HUDEP-2 (cell line): ENCODE measurements around the gene SNX21.
"Not testable (repeated sequence)": the region's sequence is repeated elsewhere in the genome, so short reads cannot be mapped to it uniquely, and the experiment has no call there.

Experiments used
- DNase-seq, 76 experiments: peaks; one replicate each; lab custom pipeline; 2025; ENCODE audit not compliant: unreplicated experiment in 76 of 76; lab: John Stamatoyannopoulos, UW

The SNX21 gene

GRCh38 chr20:45822857-45823256 is 10.7 kb upstream of the SNX21 start:
- DNase-seq, result peak in 1 of 76 experiments; percentile 16

DNA sequence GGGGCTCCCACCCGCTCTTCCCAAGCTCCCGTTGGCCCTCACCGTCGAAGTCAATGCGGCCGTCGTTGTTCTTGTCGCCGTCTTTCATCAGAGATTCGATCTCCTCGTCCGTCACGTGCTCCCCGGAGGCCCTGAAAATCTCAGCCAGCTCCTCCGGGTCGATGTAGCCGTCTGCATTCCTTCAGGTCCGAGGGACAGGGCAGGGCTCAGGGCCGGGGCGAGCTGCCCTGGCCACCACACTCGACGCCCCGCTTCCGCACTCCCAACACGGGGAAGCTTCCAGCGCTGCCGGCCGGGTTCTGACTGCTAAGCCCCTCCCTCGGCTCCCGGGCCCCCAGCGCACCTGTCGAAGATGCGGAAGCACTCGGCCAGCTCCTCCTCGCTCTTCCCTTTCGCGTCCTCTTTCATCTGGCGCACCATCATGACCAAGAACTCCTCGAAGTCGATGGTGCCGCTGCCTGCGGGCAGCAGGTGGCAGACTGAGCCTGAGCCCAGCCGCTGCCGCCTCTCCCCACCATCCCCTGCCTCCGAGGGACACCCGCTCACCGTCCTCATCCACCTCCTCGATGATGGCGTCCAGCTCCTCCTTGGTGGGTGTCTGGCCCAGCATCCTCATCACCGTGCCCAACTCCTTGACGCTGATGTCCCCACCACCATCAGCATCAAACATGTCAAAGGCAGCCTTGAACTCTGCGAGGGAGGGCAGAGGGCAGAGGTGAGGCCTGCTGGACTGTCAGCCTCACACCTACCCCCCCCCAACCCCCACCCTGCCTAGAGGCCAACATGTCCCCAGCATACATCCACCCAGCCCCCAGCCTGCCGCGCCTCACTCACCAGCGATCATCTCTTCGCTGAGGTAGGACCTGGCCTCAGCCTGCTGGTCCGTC is 9.4 kb upstream of the SNX21 start:
- DNase-seq, result peak in 51 of 76 experiments; percentile 6 to 64 (median 36)

- DNase-seq, result peak in 8 of 76 experiments; percentile 7 to 29 (median 15)
These were observed 7.1 kb upstream of the SNX21 start for GRCh38 chr20:45826381-45827019.

- no peak for DNase-seq
These were observed 6.5 kb upstream of the SNX21 start, which contains the start of gene TNNC2 for GRCh38 chr20:45827030-45827652. Gene TNNC2 (minus strand): TSS chr20:45827312. CDS start chr20:45827248, 64 bp downstream.

DNA sequence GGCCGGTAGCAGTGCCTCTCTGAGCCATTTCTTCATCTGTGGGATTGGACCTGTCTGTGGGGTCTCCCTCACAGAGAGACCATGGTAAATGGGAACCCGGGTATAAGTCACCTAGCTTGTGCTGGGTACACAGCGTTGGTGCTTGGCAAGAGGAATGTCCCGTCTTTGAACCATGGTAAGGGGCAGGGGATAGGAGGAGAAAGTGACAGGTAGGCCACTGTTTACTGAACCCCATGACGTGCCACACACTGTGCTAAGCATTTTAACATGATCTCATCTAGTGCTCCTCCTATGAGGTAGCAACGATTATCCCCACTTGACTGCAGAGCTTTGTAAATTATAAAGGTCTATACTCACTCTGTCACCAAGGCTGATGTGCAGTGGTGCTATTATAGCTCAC is 5.9 kb upstream of the SNX21 start:
- DNase-seq, result no peak

GRCh38 chr20:45828589-45828988 is 5.0 kb upstream of the SNX21 start:
- DNase-seq, result no peak

GRCh38 chr20:45829673-45830106 is 3.9 kb upstream of the SNX21 start:
- not testable (repeated sequence) for DNase-seq

- no peak for DNase-seq
These were observed 980 bp upstream of the SNX21 start for GRCh38 chr20:45832619-45833018.

GRCh38 chr20:45833883-45834796 is 541 bp downstream of the SNX21 start:
- DNase-seq, result no peak

DNA sequence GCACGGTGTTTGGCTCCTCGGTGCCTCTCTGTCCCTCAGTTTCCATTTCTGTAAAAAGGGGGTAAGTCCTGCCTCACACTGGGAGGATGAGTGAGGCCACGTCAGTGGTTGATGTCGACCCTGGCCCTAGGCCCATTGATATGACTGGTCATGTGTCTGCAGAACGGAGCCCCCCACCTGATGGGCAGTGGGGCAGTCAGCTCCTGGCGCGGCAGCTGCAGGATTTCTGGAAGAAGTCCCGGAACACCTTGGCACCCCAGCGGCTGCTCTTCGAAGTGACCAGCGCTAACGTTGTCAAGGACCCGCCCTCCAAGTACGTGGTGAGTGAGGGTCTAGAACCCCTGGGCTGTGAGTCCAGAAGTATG is 1.2 kb downstream of the SNX21 start:
- DNase-seq, result no peak

GRCh38 chr20:45835329-45835765 is 1.7 kb downstream of the SNX21 start:
- DNase-seq, result peak in 1 of 76 experiments; percentile 15

GRCh38 chr20:45835825-45836224 is 2.2 kb downstream of the SNX21 start:
- DNase-seq, result peak in 70 of 76 experiments; percentile 8 to 81 (median 48)

GRCh38 chr20:45836841-45837240 is 3.2 kb downstream of the SNX21 start:
- peak in 52 of 76 experiments; percentile 10 to 79 (median 42) for DNase-seq

DNA sequence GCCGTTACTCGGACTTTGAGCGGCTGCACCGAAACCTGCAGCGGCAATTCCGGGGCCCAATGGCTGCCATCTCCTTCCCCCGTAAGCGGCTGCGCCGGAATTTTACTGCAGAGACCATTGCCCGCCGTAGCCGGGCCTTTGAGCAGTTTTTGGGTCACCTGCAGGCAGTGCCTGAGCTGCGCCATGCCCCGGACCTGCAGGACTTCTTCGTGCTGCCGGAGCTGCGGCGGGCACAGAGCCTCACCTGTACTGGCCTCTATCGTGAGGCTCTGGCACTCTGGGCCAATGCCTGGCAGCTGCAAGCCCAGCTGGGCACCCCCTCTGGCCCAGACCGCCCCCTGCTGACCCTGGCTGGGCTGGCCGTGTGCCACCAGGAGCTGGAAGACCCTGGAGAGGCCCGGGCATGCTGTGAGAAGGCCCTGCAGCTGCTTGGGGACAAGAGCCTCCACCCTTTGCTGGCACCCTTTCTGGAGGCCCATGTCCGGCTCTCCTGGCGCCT is 7.2 kb downstream of the SNX21 start:
- DNase-seq, result no peak

- DNase-seq, result no peak
These were observed 8.0 kb downstream of the SNX21 start for GRCh38 chr20:45841407-45842129.

- no peak for DNase-seq
These were observed 8.7 kb downstream of the SNX21 start for GRCh38 chr20:45842169-45842812.

DNA sequence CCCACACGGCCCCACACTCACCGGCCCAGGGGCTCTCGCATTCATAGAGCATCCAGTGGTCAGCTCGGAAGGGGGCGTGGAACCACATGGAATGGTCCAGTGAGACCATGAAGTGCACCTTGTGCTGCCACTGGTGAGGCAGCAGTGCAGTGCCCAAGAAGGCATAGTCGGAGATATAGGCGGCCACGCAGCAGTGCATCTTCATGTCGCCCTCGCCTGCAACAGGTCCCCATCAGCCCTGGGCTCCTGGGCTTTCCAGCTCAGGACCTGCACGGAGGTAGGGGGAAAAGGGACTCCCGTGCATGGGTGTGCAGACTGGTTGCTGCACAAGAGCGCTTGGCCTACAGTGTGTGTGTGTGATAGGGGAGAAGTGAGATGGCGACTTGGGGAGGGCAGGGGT is 9.9 kb downstream of the SNX21 start:
- DNase-seq, result no peak

DNA sequence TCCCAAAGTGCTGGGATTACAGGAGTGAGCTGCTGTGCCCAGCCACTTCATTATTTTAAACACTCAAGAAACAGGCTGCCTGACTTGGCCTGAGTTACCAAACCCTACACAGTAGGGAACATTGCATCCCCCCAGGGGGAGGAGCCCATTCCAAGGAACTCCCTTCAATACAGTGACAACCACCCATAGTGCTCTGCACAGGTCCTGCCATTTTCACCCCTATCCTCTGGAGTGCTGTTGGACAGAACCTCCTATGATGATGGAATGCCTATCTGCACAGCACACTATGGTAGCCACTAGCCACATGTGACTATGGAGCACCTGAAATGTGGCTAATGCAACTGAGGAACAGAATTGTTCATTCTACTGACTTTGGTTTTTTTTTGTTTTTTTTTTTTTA is 11.9 kb downstream of the SNX21 start:
- DNase-seq, result no peak

DNA sequence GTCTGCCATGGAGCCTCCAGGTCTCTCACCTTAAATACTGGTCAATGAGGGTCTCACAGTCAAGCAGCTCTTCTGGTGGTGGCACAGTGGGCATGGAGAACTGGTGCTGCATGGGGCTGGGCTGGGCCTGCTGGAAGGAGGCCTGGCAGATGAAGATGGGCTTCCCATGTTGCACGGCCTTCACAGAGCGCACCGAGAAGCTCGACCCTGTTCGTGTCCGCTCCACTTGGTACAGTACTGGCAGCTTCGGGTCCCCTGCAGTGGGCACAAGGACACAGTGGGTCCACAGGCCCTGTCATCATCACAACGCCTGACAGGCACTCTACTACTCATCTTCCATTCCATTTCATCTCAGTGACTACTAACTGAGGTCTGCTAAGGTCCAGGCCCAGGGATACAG is 14.8 kb downstream of the SNX21 start:
- no peak for DNase-seq
